IMR-90 (cell line): ENCODE measurements around the gene MYO5A. TPM values are rescaled to one million over a fixed set of nuclear protein-coding genes. Genes with fewer than 3 reads are reported as not detected.

ENCODE experiments used
- ATAC-seq: fragments of 200-7000 bp; cut with Tn5 transposase; 2 replicates; pipeline ENCODE4 v1.9.1; 2020; ENCODE audit warnings: low read depth, mild to moderate bottlenecking, moderate library complexity
- BruUV-seq: library from RNA; stranded (reverse); fragments of 400-500 nt; replicated peaks from 2 replicates; lab custom pipeline; 2021; lab: Mats Ljungman, UMichigan
- CTCF ChIA-PET: fragments of 300-600 bp; formaldehyde crosslinking; extraction: SDS; loops from one replicate; lab custom pipeline; 2021; ENCODE audit warnings: antibody characterized with exemption; lab: Yijun Ruan, JAX
- POLR2A ChIA-PET: fragments of 300-600 bp; sonication (Branson Sonifier 250); formaldehyde crosslinking; loops from one replicate; lab custom pipeline; 2022; ENCODE audit warnings: antibody characterized with exemption; ENCODE audit not compliant: unreplicated experiment; lab: Charles Lee
- DNase-seq: peaks from one replicate; pipeline ENCODE4 v3.0.0; 2013
- H2AFZ ChIP-seq: replicated peaks from 2 replicates; pipeline ENCODE3; 2013; ENCODE audit warnings: low read length, mild to moderate bottlenecking; ENCODE audit not compliant: poor library complexity
- H2AK5ac ChIP-seq: 2 replicates; pipeline ENCODE4 v1.6.1; 2013; ENCODE audit warnings: low read depth, low read length, inconsistent platforms
- H2AK9ac ChIP-seq: replicated peaks from 2 replicates; pipeline ENCODE3; 2013; ENCODE audit warnings: mild to moderate bottlenecking, low read depth, low read length, moderate library complexity; ENCODE audit not compliant: poor library complexity
- H2BK120ac ChIP-seq: 2 replicates; pipeline ENCODE4 v1.6.1; 2013; ENCODE audit warnings: low read depth, low read length, inconsistent platforms
- H2BK15ac ChIP-seq: 3 replicates; pipeline ENCODE4 v1.6.1; 2013; ENCODE audit warnings: low read depth, low read length, inconsistent platforms
- H2BK20ac ChIP-seq: 2 replicates; pipeline ENCODE4 v1.6.1; 2013; ENCODE audit warnings: low read depth, mild to moderate bottlenecking, inconsistent platforms, low read length, moderate library complexity
- H2BK5ac ChIP-seq: 2 replicates; pipeline ENCODE4 v1.6.1; 2013; ENCODE audit warnings: mild to moderate bottlenecking, low read depth, low read length, inconsistent platforms; ENCODE audit not compliant: poor library complexity, severe bottlenecking
- H3K14ac ChIP-seq: replicated peaks from 2 replicates; pipeline ENCODE4 v1.6.1; 2013; ENCODE audit warnings: low read depth, low read length, inconsistent platforms
- H3K18ac ChIP-seq: 2 replicates; pipeline ENCODE4 v1.6.1; 2013; ENCODE audit warnings: low read depth, low read length, control low read depth
- H3K23ac ChIP-seq: 2 replicates; pipeline ENCODE4 v1.6.1; 2013; ENCODE audit warnings: low read depth, low read length, inconsistent platforms
- H3K27ac ChIP-seq: 2 replicates; pipeline ENCODE4 v1.5.1; 2013; ENCODE audit warnings: mild to moderate bottlenecking, control low read depth, low read length; ENCODE audit not compliant: insufficient read depth
- H3K27me3 ChIP-seq: 2 replicates; pipeline ENCODE4 v1.6.1; 2013; ENCODE audit warnings: low read length; ENCODE audit not compliant: control insufficient read depth, insufficient read depth
- H3K36me3 ChIP-seq: 2 replicates; pipeline ENCODE4 v1.6.1; 2013; ENCODE audit warnings: low read length, mixed read lengths; ENCODE audit not compliant: control insufficient read depth, insufficient read depth
- H3K4ac ChIP-seq: 2 replicates; pipeline ENCODE4 v1.6.1; 2013; ENCODE audit warnings: low read depth, low read length, inconsistent platforms
- H3K4me1 ChIP-seq: 2 replicates; pipeline ENCODE4 v1.6.1; 2013; ENCODE audit warnings: low read length, mixed read lengths; ENCODE audit not compliant: control insufficient read depth, insufficient read depth
- H3K4me2 ChIP-seq: 2 replicates; pipeline ENCODE4 v1.6.1; 2013; ENCODE audit warnings: low read depth, mild to moderate bottlenecking, control low read depth, low read length, moderate library complexity
- H3K4me3 ChIP-seq: 2 replicates; pipeline ENCODE4 v1.5.1; 2013; ENCODE audit warnings: low read depth, mild to moderate bottlenecking, control low read depth, low read length, moderate library complexity; ENCODE audit not compliant: insufficient read depth
- H3K56ac ChIP-seq: 2 replicates; pipeline ENCODE4 v1.6.1; 2013; ENCODE audit warnings: low read length, inconsistent platforms; ENCODE audit not compliant: insufficient read depth; ENCODE audit errors: extremely low read depth
- H3K79me1 ChIP-seq, 2 experiments: 2 replicates each; pipeline ENCODE4 v1.6.1; 2013; ENCODE audit warnings: low read length in 2 of 2, inconsistent platforms in 1 of 2, low read depth in 1 of 2
- H3K9ac ChIP-seq: 2 replicates; pipeline ENCODE4 v1.6.1; 2013; ENCODE audit warnings: low read depth, low read length, control low read depth
- H3K9me1 ChIP-seq: 2 replicates; pipeline ENCODE4 v1.6.1; 2013; ENCODE audit warnings: low read length, inconsistent platforms; ENCODE audit not compliant: insufficient read depth
- H3K9me3 ChIP-seq: 2 replicates; pipeline ENCODE4 v1.6.1; 2013; ENCODE audit warnings: low read length; ENCODE audit not compliant: control insufficient read depth, insufficient read depth
- H4K20me1 ChIP-seq: 2 replicates; pipeline ENCODE4 v1.6.1; 2013; ENCODE audit warnings: low read length, inconsistent platforms; ENCODE audit not compliant: insufficient read depth
- H4K5ac ChIP-seq: 2 replicates; pipeline ENCODE4 v1.6.1; 2013; ENCODE audit warnings: mild to moderate bottlenecking, low read depth, low read length, control low read depth
- H4K8ac ChIP-seq, 2 experiments: 2 replicates each; pipeline ENCODE4 v1.6.1; 2013; ENCODE audit warnings: low read depth in 2 of 2, low read length in 2 of 2, control low read depth in 1 of 2, inconsistent platforms in 1 of 2
- H4K91ac ChIP-seq: 2 replicates; pipeline ENCODE4 v1.6.1; 2013; ENCODE audit warnings: low read depth, low read length, inconsistent platforms; ENCODE audit not compliant: insufficient read depth
- CTCF ChIP-seq: conservative IDR thresholded peaks from 2 replicates; pipeline ENCODE4 v1.5.1; 2012; ENCODE audit warnings: mild to moderate bottlenecking, low read depth, low read length, improper control_type of control experiment
- MAFK ChIP-seq: IDR thresholded peaks from 2 replicates; pipeline ENCODE4 v1.6.1; 2012; ENCODE audit warnings: low read depth, low read length, improper control_type of control experiment
- MXI1 ChIP-seq: IDR thresholded peaks from 2 replicates; pipeline ENCODE4 v1.6.1; 2012; ENCODE audit warnings: low read depth, mild to moderate bottlenecking, low read length, moderate library complexity, borderline replicate concordance
- NFE2L2 ChIP-seq: fragments of 150-350 bp; IDR thresholded peaks from 2 replicates; pipeline ENCODE4 v1.6.1; 2016; ENCODE audit warnings: low read depth, mild to moderate bottlenecking, low read length
- RAD21 ChIP-seq: IDR thresholded peaks from 2 replicates; pipeline ENCODE4 v1.6.1; 2012; ENCODE audit warnings: low read length, improper control_type of control experiment
- RFX5 ChIP-seq: IDR thresholded peaks from 2 replicates; pipeline ENCODE4 v1.8.0; 2012; ENCODE audit warnings: low read depth, mild to moderate bottlenecking, low read length, moderate library complexity
- WGBS, 2 experiments: methylation state at CpG; one replicate each; pipeline versions ENCODE4 v1.1.5 to v1.1.7; 2013; ENCODE audit warnings: missing lambda C conversion rate in 2 of 2; ENCODE audit not compliant: insufficient read length in 1 of 2; ENCODE audit errors: extremely low coverage in 2 of 2; 5-methylcytosine and 5-hydroxymethylcytosine counted together
- dilution Hi-C: fragments of 300-500 bp; cut with HindIII; formaldehyde crosslinking; loops from one replicate; pipeline ENCODE4 v1.14.3; 2018; ENCODE audit warnings: low sequenced_read_pairs; ENCODE audit not compliant: unreplicated experiment
- in situ Hi-C: fragments of 300-500 bp; cut with MboI; formaldehyde crosslinking; loops from 3 replicates; pipeline ENCODE4 v1.14.3; 2019; ENCODE audit warnings: low sequenced_read_pairs, inconsistent platforms, mixed read lengths
- intact Hi-C: fragments of 100-400 bp; cut with micrococcal nuclease; formaldehyde crosslinking; loops from 2 replicates; pipeline ENCODE4 v1.10.0; 2022
- polyA plus RNA-seq, 3 experiments: library from polyadenylated mRNA; depleted of rRNA; stranded (reverse); fragments of >200 nt; gene quantifications; 2 replicates each; pipeline ENCODE4 v1.2.3, GENCODE V29; 2012; ENCODE audit warnings: low replicate concordance in 1 of 3
- total RNA-seq: library from RNA; depleted of rRNA; stranded (reverse); fragments of >200 nt; gene quantifications from 2 replicates; pipeline ENCODE4 v1.2.3, GENCODE V29; 2012

MYO5A gene
- total and polyA plus RNA-seq, 2 of the 4 experiments (the other 2 are of a cell fraction), result 19.4 to 69.2 TPM

DNA sequence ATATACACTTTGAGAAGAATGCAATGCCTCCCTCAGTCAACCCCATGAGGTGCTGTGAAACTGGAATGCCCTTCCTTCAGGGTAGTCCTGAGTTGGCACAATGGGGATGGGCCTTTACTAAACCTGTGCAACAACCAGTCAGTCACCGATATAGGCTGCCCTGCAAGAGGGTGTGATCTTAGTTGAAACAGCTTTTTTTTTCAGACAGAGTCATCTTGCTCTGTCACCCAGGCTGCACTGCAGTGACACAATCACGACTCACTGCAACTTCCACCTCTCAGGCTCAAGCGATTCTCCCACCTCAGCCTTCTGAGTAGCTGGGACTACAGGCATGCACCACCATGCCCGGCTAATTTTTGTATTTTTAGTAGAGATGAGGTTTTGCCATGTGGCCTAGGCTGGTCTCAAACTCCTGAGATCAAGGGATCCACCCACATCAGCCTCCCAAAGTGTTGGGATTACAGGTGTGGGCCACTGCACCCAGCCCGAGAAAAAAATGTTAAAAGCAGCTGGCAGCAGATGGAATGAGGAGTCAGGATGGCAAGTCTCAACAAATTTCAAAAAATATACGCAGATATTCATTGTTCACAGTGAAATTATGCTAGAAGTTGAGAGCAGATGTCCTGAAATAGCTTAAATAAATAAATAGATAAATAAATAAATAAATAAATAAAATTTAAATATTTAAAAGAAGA, 31.8 kb downstream of the MYO5A start:
- peak; percentile 87 for DNase-seq
- no peak overlapping the region; the same call in 1 of the 2 replicates for H3K27ac ChIP-seq
- no peak overlapping the region for H3K4me2 ChIP-seq
- in situ Hi-C loops (no loop called here), intact Hi-C loops (no loop called here), dilution Hi-C loops (no loop called here)
- no peak overlapping the region for H2BK120ac ChIP-seq
- H3K9ac ChIP-seq, result no peak overlapping the region
- peak; percentile 75 for ATAC-seq
- H4K8ac ChIP-seq, result peak overlapping the region in 1 of 2 experiments; percentile 34; a peak in 1 of 4 replicates
- H2BK15ac ChIP-seq, result no peak overlapping the region
- no peak overlapping the region for H3K4me3 ChIP-seq
- peak overlapping the region; percentile 53 for H2BK5ac ChIP-seq
- no peaks in the 10 kb centered on the region for H3K27me3 ChIP-seq
- no peaks in the 10 kb centered on the region for H3K9me3 ChIP-seq
- POLR2A ChIA-PET, result interaction anchor here (0.5 kb wide), 1 partner anchor 22 kb away, joined by 3 read pairs; no protein-coding TSS in a partner anchor
- no TSS peak for BruUV-seq
- no peak for TF ChIP-seq MXI1
- no peak for TF ChIP-seq CTCF
- TF ChIP-seq RAD21, result no peak
- TF ChIP-seq MAFK, result peak; percentile 5; the same call in 1 of the 2 replicates
- no peak for TF ChIP-seq RFX5
- TF ChIP-seq NFE2L2, result no peak
- no peak overlapping the region for H2AK9ac ChIP-seq
- peak overlapping the region; percentile 16 for H2AFZ ChIP-seq
- H3K79me1 ChIP-seq, result peaks cover 17 to 42% of the 10 kb centered on the region in 2 experiments
- H4K5ac ChIP-seq, result no peak overlapping the region
- H4K20me1 ChIP-seq, result peaks cover 11% of the 10 kb centered on the region; the same call in 1 of the 2 replicates
- CTCF ChIA-PET, result interaction anchor here (0.9 kb wide), 1 partner anchor 9 kb away, joined by 3 read pairs; no protein-coding TSS in a partner anchor
- no peak overlapping the region for H3K18ac ChIP-seq
- peaks cover 19% of the 10 kb centered on the region for H3K9me1 ChIP-seq
- WGBS, 2 experiments, result no CpG with 5 or more reads among the region's 6 CpGs
- H3K56ac ChIP-seq, result no peak overlapping the region
- H3K23ac ChIP-seq, result 0 out of 2 replicates have a peak overlapping the region, but pooled peaks have one; percentile 8
- H3K4ac ChIP-seq, result peak overlapping the region; percentile 35
- peaks cover 6% of the 10 kb centered on the region for H3K4me1 ChIP-seq
- no peaks in the 10 kb centered on the region for H3K36me3 ChIP-seq
- peak overlapping the region; percentile 7; the same call in 1 of the 2 replicates for H2AK5ac ChIP-seq
- no peak overlapping the region for H4K91ac ChIP-seq
- H2BK20ac ChIP-seq, result peak overlapping the region; percentile 55
- peak overlapping the region; percentile 45; the same call in 1 of the 2 replicates for H3K14ac ChIP-seq
